SK-N-MC (cell line): ENCODE data around the gene IREB2.

Experiments
- EZH2 ChIP-seq: fragments of 200-600 bp; sonication (generic); IDR thresholded peaks from one replicate; pipeline ENCODE4 v1.6.1; 2017; ENCODE audit warnings: antibody characterized with exemption
- POLR2AphosphoS5 ChIP-seq: IDR thresholded peaks from 2 replicates; pipeline ENCODE4 v1.6.1; 2012; ENCODE audit warnings: mild to moderate bottlenecking, low read depth, low read length, borderline replicate concordance

- TF ChIP-seq POLR2AphosphoS5 (no peak), EZH2 (no peak)
Measured at GRCh38 chr15:78508272-78508671, 70.3 kb downstream of the IREB2 start.
